HepG2 (cell line): ENCODE measurements around the gene MYO16. TPM values are rescaled to one million over a fixed set of nuclear protein-coding genes. Genes with fewer than 3 reads are reported as not detected.
A peak's percentile ranks its signal among the peaks of the same experiment; 100 is the strongest.

Source experiments
- ATAC-seq: fragments of 200-7000 bp; cut with Tn5 transposase; 3 replicates; pipeline ENCODE4 v1.9.1; 2020; ENCODE audit warnings: mild to moderate bottlenecking, moderate library complexity
- BruUV-seq: library from RNA; stranded (reverse); fragments of 400-500 nt; replicated peaks from 2 replicates; lab custom pipeline; 2021; lab: Mats Ljungman, UMichigan
- CTCF ChIA-PET: fragments of 300-600 bp; formaldehyde crosslinking; extraction: SDS; loops from one replicate; lab custom pipeline; 2021; ENCODE audit warnings: low total read pairs, inconsistent platforms, low intra/inter-chr PET ratio; lab: Yijun Ruan, JAX
- POLR2A ChIA-PET: fragments of 350-600 bp; sonication (Branson Sonifier 250); formaldehyde crosslinking; loops from one replicate; lab custom pipeline; 2020; ENCODE audit warnings: antibody characterized with exemption, inconsistent platforms; lab: Yijun Ruan, JAX
- DNase-seq: peaks from one replicate; pipeline ENCODE4 v3.0.0-alpha.2; 2015; ENCODE audit warnings: low spot score
- FAIRE-seq: peaks from 3 replicates; lab custom pipeline; 2011; peaks lifted over from hg19 to GRCh38; lab: Jason Lieb, UNC
- H2AFZ ChIP-seq: one replicate; pipeline ENCODE4 v1.6.1; 2011; ENCODE audit warnings: low read length, inconsistent platforms
- H3K27ac ChIP-seq: fragments of 300-600 bp; 3 replicates; pipeline ENCODE4 v1.8.0; 2011; ENCODE audit warnings: mixed run types, mild to moderate bottlenecking, mixed read lengths, low read length, inconsistent platforms; ENCODE audit not compliant: insufficient read depth; ENCODE audit errors: extremely low read length
- H3K27me3 ChIP-seq, 2 experiments: fragments of 200-600 bp in 1 of 2; 2 replicates in 1 of 2; 3 replicates in 1 of 2; pipeline versions ENCODE4 v1.6.0 to v1.8.0; 2011; ENCODE audit warnings: low read length in 2 of 2, mild to moderate bottlenecking in 2 of 2, moderate library complexity in 2 of 2, inconsistent platforms in 1 of 2; ENCODE audit not compliant: insufficient read depth in 2 of 2, control insufficient read depth in 1 of 2
- H3K36me3 ChIP-seq, 2 experiments: fragments of 200-600 bp in 1 of 2; replicated peaks in 1 of 2; 2 replicates in 1 of 2; 3 replicates in 1 of 2; pipeline versions ENCODE4 v1.5.1 to v1.8.0; 2011; ENCODE audit warnings: low read length in 2 of 2, inconsistent platforms in 1 of 2; ENCODE audit not compliant: insufficient read depth in 2 of 2, control insufficient read depth in 1 of 2
- H3K4me1 ChIP-seq: 2 replicates; pipeline ENCODE4 v1.5.1; 2012; ENCODE audit warnings: low read length, inconsistent platforms; ENCODE audit not compliant: insufficient read depth
- H3K4me2 ChIP-seq: 2 replicates; pipeline ENCODE4 v1.6.0; 2011; ENCODE audit warnings: low read depth, low read length, inconsistent platforms
- H3K4me3 ChIP-seq, 3 experiments: fragments of 200-600 bp in 1 of 3; sonication (generic), shearing (Covaris generic) in 1 of 3; replicated peaks in 1 of 3; 2 replicates each; pipeline ENCODE4 v1.5.1; 2011 to 2016; ENCODE audit warnings: low read length in 3 of 3, inconsistent platforms in 2 of 3, low read depth in 2 of 3, mild to moderate bottlenecking in 2 of 3, control low read depth in 1 of 3, mixed read lengths in 1 of 3; ENCODE audit not compliant: insufficient read depth in 1 of 3
- H3K79me2 ChIP-seq: one replicate; pipeline ENCODE4 v1.6.1; 2011; ENCODE audit warnings: low read length, inconsistent platforms; ENCODE audit not compliant: insufficient read depth
- H3K9ac ChIP-seq: 2 replicates; pipeline ENCODE4 v1.6.0; 2011; ENCODE audit warnings: mild to moderate bottlenecking, low read depth, low read length, inconsistent platforms; ENCODE audit not compliant: insufficient read depth
- H3K9me3 ChIP-seq: 2 replicates; pipeline ENCODE4 v1.5.1; 2012; ENCODE audit warnings: mild to moderate bottlenecking, low read length
- H4K20me1 ChIP-seq: 2 replicates; pipeline ENCODE4 v1.6.0; 2011; ENCODE audit warnings: inconsistent platforms, mild to moderate bottlenecking, low read length, moderate library complexity; ENCODE audit not compliant: insufficient read depth
- ERF ChIP-seq: IDR thresholded peaks from 2 replicates; pipeline ENCODE4 v1.6.1; 2018; ENCODE audit warnings: missing biosample characterization, missing genetic modification reagents
- ESRRA ChIP-seq: sonication (generic); formaldehyde crosslinking; IDR thresholded peaks from 2 replicates; pipeline ENCODE4 v1.5.1; 2020; ENCODE audit warnings: mild to moderate bottlenecking, low read depth, missing genetic modification reagents
- HNF4A ChIP-seq: sonication (generic); formaldehyde crosslinking; IDR thresholded peaks from 2 replicates; pipeline ENCODE4 v1.4.0; 2020; ENCODE audit warnings: missing genetic modification reagents
- MXD4 ChIP-seq: IDR thresholded peaks from 2 replicates; pipeline ENCODE4 v1.6.1; 2016; ENCODE audit warnings: mild to moderate bottlenecking, missing biosample characterization, missing genetic modification reagents
- NCOA5 ChIP-seq: sonication (generic); formaldehyde crosslinking; IDR thresholded peaks from 2 replicates; pipeline ENCODE4 v1.4.0; 2020; ENCODE audit warnings: missing genetic modification reagents
- SNRNP70 ChIP-seq: fragments of 200-400 bp; formaldehyde crosslinking; IDR thresholded peaks from 2 replicates; pipeline ENCODE4 v1.6.1; 2017; ENCODE audit warnings: mild to moderate bottlenecking, low read depth, low read length, moderate library complexity
- SRSF4 ChIP-seq: fragments of 200-400 bp; formaldehyde crosslinking; IDR thresholded peaks from one replicate; pipeline ENCODE4 v1.6.1; 2018; ENCODE audit warnings: mild to moderate bottlenecking, low read depth, low read length, moderate library complexity; ENCODE audit not compliant: poor library complexity, severe bottlenecking
- YEATS4 ChIP-seq: sonication (generic); formaldehyde crosslinking; IDR thresholded peaks from 2 replicates; pipeline ENCODE4 v1.4.0; 2020; ENCODE audit warnings: missing genetic modification reagents, borderline replicate concordance
- ZFP37 ChIP-seq: sonication (generic); formaldehyde crosslinking; IDR thresholded peaks from 2 replicates; pipeline ENCODE4 v1.4.0; 2020; ENCODE audit warnings: missing genetic modification reagents, borderline replicate concordance
- WGBS: methylation state at CpG from one replicate; pipeline ENCODE4 v1.1.6; 2017; ENCODE audit warnings: low lambda C conversion rate; 5-methylcytosine and 5-hydroxymethylcytosine counted together
- in situ Hi-C: cut with HindIII; loops from 2 replicates; pipeline ENCODE4 v1.10.0; 2017; ENCODE audit warnings: low pct_unique_long_range_greater_than_20kb; ENCODE audit not compliant: extremely low pct_ligation_motif_present
- intact Hi-C: fragments of 100-400 bp; cut with micrococcal nuclease; formaldehyde crosslinking; loops from one replicate; pipeline ENCODE4 v1.10.0; 2022; ENCODE audit not compliant: unreplicated experiment
- polyA plus RNA-seq, 8 experiments: library from polyadenylated mRNA; depleted of rRNA in 3 of 8; stranded (reverse) in 7 of 8; unstranded in 1 of 8; fragments of >200 nt; fragmentation: Illumina TruSeq in 4 of 8; extraction: Trizol in 4 of 8; gene quantifications; 2 replicates each; pipeline versions ENCODE4 v1.2.1 to v1.2.3, GENCODE V29; 2011 to 2016; ENCODE audit warnings: low read depth in 4 of 8, missing spikeins in 1 of 8, mixed read lengths in 1 of 8; ENCODE audit not compliant: insufficient read depth in 1 of 8
- total RNA-seq, 5 experiments: library from RNA; depleted of rRNA; stranded (reverse); fragments of >200 nt; fragmentation: Illumina TruSeq; extraction: Trizol; gene quantifications; 2 replicates each; pipeline ENCODE4 v1.2.3, GENCODE V29; 2016; ENCODE audit warnings: low read depth in 1 of 5
- TF ChIP-seq, protein P1 (sequence below): sonication (generic); formaldehyde crosslinking; IDR thresholded peaks from 2 replicates; pipeline ENCODE4 v1.4.0; 2020; ENCODE audit warnings: missing genetic modification reagents, borderline replicate concordance
- TF ChIP-seq, protein P2 (sequence below): sonication (generic); formaldehyde crosslinking; IDR thresholded peaks from 2 replicates; pipeline ENCODE4 v1.5.0; 2020; ENCODE audit warnings: mild to moderate bottlenecking, missing genetic modification reagents

MYO16 gene
- total and polyA plus RNA-seq, 2 of the 13 experiments (the other 11 are each of a cell fraction or from before 2014, with no cell fraction given), result not detected

DNA sequence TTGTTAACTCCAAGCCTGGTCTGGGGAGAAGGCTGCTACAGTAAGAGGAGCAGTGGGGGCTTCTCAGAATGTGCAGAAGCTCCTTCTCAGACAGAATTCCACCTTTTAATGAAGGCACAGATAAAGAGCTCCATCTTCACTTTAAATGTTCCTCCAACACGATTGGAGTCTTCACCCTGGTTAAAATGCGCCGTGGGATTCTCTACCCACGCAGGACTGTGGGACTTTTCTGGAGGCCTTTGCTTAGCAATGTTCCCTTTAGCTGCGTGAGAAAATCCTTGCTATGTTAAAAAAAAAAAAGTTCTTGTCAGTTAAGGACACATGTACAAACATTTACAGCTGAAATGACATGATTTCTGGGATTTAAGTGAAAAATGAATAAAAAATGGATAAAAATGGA lies 546.3 kb downstream of the MYO16 start:
- intact Hi-C loops, result no loop called here
- H3K9me3 ChIP-seq, result no peaks in the 10 kb centered on the region
- no peak for TF ChIP-seq ZFP37 (CRISPR knock-in tag)
- TF ChIP-seq, all 625 proteins: peak for 0
- ChIA-PET POLR2A (no interaction called here), CTCF (no interaction called here)
- 53% methylated on average over 5 of the region's 5 CpGs for WGBS
- Histone ChIP-seq H3K9ac (no peak overlapping the region), H3K4me1 (no peaks in the 10 kb centered on the region), H3K4me3 (no peak overlapping the region), H3K27me3 (no peaks in the 10 kb centered on the region), H3K27ac (no peak overlapping the region), H3K4me2 (no peak overlapping the region), H3K79me2 (no peaks in the 10 kb centered on the region), H3K36me3 (no peaks in the 10 kb centered on the region), H2AFZ (no peak overlapping the region), H4K20me1 (no peaks in the 10 kb centered on the region)
- no TSS peak for BruUV-seq
- in situ Hi-C loops, result no loop called here
- ATAC-seq (no peak), FAIRE-seq (no peak), DNase-seq (no peak)

DNA sequence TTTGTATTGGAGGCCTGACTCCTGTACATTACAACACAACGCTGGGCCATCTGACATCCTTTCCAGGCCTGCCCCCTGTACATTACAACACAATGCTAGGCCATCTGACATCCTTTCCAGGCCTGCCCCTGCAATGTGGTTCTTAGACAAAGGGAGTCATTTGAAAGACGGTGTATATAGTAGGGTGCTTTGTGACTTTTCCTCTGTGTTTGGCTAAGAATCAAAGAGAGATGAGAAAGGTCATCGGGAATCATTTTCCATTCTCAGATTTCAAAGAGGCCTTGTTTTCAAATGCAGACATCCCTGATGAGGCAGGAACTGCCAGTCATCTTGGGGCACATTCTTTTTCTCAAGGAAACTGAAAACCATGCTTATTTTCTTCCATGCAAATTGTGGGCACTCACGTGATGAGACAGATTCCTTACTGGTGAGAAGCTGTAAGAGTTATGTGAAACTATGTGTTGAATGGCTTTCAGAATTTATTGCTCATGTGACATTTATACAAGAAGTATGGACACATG lies 551.6 kb downstream of the MYO16 start:
- H3K79me2 ChIP-seq, result no peaks in the 10 kb centered on the region
- in situ Hi-C loops, result no loop called here
- H3K36me3 ChIP-seq, result no peaks in the 10 kb centered on the region
- POLR2A ChIA-PET, result no interaction called here
- no peak overlapping the region for H2AFZ ChIP-seq
- no peak overlapping the region for H3K4me2 ChIP-seq
- no peak overlapping the region for H3K27ac ChIP-seq
- WGBS, result 0% methylated on average over 4 of the region's 4 CpGs
- no peaks in the 10 kb centered on the region for H4K20me1 ChIP-seq
- intact Hi-C loops, result no loop called here
- DNase-seq (peak; percentile 6), FAIRE-seq (no peak), ATAC-seq (no peak)
- CTCF ChIA-PET, result no interaction called here
- H3K9ac ChIP-seq, result no peak overlapping the region
- no peaks in the 10 kb centered on the region for H3K4me1 ChIP-seq
- H3K4me3 ChIP-seq, result no peak overlapping the region
- no TSS peak for BruUV-seq
- no peaks in the 10 kb centered on the region for H3K9me3 ChIP-seq
- H3K27me3 ChIP-seq, result no peaks in the 10 kb centered on the region
- no peak for TF ChIP-seq MXD4 (CRISPR knock-in tag)
- no peak for TF ChIP-seq ERF
- TF ChIP-seq SRSF4, result no peak
- no peak for TF ChIP-seq ESRRA (CRISPR knock-in tag)
- no peak for TF ChIP-seq YEATS4 (CRISPR knock-in tag)
- TF ChIP-seq NCOA5, result no peak
- TF ChIP-seq HNF4A (CRISPR knock-in tag), result no peak
- TF ChIP-seq SNRNP70, result no peak
- TF ChIP-seq, protein P1, sequence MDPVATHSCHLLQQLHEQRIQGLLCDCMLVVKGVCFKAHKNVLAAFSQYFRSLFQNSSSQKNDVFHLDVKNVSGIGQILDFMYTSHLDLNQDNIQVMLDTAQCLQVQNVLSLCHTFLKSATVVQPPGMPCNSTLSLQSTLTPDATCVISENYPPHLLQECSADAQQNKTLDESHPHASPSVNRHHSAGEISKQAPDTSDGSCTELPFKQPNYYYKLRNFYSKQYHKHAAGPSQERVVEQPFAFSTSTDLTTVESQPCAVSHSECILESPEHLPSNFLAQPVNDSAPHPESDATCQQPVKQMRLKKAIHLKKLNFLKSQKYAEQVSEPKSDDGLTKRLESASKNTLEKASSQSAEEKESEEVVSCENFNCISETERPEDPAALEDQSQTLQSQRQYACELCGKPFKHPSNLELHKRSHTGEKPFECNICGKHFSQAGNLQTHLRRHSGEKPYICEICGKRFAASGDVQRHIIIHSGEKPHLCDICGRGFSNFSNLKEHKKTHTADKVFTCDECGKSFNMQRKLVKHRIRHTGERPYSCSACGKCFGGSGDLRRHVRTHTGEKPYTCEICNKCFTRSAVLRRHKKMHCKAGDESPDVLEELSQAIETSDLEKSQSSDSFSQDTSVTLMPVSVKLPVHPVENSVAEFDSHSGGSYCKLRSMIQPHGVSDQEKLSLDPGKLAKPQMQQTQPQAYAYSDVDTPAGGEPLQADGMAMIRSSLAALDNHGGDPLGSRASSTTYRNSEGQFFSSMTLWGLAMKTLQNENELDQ (CRISPR knock-in tag), result no peak
- TF ChIP-seq, protein P2, sequence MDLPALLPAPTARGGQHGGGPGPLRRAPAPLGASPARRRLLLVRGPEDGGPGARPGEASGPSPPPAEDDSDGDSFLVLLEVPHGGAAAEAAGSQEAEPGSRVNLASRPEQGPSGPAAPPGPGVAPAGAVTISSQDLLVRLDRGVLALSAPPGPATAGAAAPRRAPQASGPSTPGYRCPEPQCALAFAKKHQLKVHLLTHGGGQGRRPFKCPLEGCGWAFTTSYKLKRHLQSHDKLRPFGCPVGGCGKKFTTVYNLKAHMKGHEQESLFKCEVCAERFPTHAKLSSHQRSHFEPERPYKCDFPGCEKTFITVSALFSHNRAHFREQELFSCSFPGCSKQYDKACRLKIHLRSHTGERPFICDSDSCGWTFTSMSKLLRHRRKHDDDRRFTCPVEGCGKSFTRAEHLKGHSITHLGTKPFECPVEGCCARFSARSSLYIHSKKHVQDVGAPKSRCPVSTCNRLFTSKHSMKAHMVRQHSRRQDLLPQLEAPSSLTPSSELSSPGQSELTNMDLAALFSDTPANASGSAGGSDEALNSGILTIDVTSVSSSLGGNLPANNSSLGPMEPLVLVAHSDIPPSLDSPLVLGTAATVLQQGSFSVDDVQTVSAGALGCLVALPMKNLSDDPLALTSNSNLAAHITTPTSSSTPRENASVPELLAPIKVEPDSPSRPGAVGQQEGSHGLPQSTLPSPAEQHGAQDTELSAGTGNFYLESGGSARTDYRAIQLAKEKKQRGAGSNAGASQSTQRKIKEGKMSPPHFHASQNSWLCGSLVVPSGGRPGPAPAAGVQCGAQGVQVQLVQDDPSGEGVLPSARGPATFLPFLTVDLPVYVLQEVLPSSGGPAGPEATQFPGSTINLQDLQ (CRISPR knock-in tag), result no peak
